ENCODE measurements around the gene PRKAG2. TPM values are rescaled to one million over a fixed set of nuclear protein-coding genes. Genes with fewer than 3 reads are reported as not detected.

PRKAG2 gene
- total RNA-seq, 4 donors from 2014 or later = 7.5 to 14.3 (median 12.2) TPM

DNA sequence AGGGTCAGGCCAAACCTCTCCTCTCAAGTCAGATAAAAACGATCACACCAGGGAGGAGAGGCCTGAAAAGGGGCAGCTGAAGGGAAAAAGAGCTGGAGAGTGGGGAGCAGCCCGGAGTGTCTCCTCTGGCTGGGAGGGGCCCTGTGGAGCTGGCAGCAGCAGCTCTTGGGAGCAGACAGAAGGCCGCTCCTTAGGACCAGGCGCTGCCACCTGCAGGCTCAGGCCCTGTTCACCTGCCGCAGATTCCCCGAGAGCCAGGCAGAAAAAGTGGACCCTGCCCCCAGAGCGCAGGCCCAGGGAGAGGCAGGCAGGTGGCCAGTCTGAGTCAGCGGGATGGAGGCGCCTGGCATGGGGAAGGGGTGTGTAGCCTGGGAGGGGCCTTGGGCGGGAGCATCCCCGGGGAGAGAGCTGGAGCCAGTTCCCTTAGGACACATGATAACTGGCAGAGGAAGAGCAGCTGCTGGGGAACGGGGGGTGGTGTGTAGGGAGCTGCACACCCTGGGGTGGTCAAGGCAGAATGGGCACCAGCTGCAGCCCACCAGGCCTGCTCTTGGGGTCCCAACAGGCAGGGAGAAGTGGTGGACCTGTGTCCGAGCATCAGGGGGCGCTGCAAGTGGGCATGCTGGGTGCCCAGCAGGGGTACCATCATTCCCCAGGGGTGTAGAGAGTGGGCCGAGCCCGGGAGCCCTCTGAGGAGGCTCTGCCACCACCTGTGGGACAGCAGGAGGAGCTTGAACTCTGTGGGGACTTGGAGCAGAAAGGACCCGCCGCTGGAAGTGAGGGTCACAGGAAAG lies 180.0 kb downstream of the PRKAG2 start:
- H3K4me3 ChIP-seq (ENCODE audit: low read depth, poor library complexity, severe bottlenecking) = no peak overlapping the region
- 58 to 68% methylated on average over 18 of the region's 18 CpGs for whole genome bisulfite sequencing, 2 donors
- intact Hi-C loops (cut with DNase I; ENCODE audit: low total_unique reads) = no loop called here
- no peak for DNase-seq (ENCODE audit: low spot score in 2 of 2)
- TF ChIP-seq POLR2A (IDR thresholded peaks at IDR 0.05) (no peak), CTCF (IDR thresholded peaks at IDR 0.05) (no peak)

- TF ChIP-seq CTCF (IDR thresholded peaks at IDR 0.05) (no peak), POLR2A (IDR thresholded peaks at IDR 0.05) (no peak)
- no peak for DNase-seq (ENCODE audit: low spot score in 2 of 2)
- no peak overlapping the region for H3K4me3 ChIP-seq (ENCODE audit: low read depth, poor library complexity, severe bottlenecking)
- WGBS, 2 donors = 54 to 61% methylated on average over 24 of the region's 24 CpGs
- intact Hi-C loops (cut with DNase I; ENCODE audit: low total_unique reads) = no loop called here
Observed at GRCh38 chr7:151695951-151696541, 180.9 kb downstream of the PRKAG2 start.

DNA sequence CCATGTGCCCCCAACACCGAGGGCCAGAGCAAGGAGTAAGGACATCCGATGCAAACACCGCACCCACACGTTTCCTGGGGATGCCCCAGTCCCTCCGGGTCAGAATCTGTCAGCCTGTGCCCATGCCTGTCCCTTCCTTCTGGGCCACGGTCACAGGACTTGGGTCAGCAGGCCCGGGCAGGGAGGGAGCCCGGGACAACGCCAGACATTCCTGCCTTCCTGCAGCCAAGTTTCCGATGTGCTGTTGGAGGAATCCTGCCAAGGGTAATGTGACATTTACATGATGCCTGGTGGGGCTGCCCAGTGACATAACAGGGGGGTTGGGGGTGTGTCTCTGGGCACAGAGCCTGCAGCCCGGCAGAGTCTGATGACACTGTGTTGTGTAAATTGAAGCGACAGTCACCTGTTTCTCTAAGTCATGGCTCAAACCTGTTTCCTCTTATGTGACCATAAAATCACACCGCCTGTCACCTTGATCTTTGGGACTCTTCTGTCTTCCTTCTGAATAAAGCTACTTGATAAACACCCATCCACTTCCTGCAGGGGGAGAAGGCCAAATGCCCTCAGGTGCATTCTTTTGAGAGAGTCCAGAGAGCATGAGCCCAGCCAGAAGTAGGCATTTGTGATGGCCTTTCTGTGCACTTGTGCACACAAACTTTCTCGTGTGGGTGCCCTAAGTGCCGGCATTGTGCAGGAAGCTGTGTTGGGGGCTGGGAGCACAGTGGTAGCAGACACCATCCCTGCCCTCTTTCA lies 181.9 kb downstream of the PRKAG2 start:
- 28 to 34% methylated on average over 15 of the region's 15 CpGs for WGBS, 2 donors
- DNase-seq (ENCODE audit: low spot score in 2 of 2) = peak; percentile 75 to 95
- TF ChIP-seq POLR2A (IDR thresholded peaks at IDR 0.05) (no peak), CTCF (IDR thresholded peaks at IDR 0.05) (no peak)
- no peak overlapping the region for H3K4me3 ChIP-seq (ENCODE audit: low read depth, poor library complexity, severe bottlenecking)
- intact Hi-C loops (cut with DNase I; ENCODE audit: low total_unique reads) = no loop called here

DNA sequence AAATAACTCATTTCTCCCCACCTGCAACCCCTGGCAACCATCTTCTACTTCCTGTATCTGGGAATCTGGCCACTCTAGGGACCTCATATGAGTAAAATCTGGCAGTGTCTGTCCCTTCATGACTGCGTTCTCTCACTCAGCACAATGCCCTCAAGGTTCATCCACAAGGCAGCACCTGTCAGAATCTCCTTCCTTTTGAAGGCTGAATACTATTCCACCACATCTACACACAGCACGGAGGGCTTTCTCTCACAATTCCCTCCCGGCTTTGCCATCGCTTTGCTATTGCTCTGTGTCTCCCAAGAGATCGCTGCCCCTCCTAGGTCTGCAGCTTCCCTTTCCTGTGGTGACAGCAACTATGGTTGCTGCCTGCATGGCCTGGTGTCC lies 182.5 kb downstream of the PRKAG2 start:
- no peak for DNase-seq (ENCODE audit: low spot score in 2 of 2)
- no peak for TF ChIP-seq POLR2A (IDR thresholded peaks at IDR 0.05)
- no peak for TF ChIP-seq CTCF (IDR thresholded peaks at IDR 0.05)
- 82 to 85% methylated on average over 5 of the region's 5 CpGs for WGBS, 2 donors
- no peak overlapping the region for H3K4me3 ChIP-seq (ENCODE audit: low read depth, poor library complexity, severe bottlenecking)
- intact Hi-C loops (cut with DNase I; ENCODE audit: low total_unique reads) = no loop called here

DNA sequence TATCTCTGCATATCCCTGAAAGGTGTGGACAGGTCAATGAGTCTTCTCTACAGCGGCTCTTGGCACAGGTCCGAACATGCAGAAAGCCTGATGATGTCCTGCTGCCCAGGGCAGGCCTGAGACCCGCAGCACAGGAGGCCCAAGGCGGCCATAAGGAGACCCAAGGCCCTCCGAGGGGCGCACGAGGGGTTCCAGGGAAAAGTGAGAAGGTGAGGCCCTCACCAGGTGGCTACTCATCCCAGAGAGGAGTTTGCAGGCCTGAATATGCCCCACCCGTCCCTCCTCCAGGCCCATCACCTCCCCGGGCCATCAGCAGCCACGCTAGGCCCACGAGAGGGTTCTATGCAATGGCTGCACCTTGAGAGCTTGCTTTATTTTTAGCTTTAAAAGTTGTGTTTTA lies 183.8 kb downstream of the PRKAG2 start:
- intact Hi-C loops (cut with DNase I; ENCODE audit: low total_unique reads) = no loop called here
- no peak for DNase-seq (ENCODE audit: low spot score in 2 of 2)
- no peak for TF ChIP-seq CTCF (IDR thresholded peaks at IDR 0.05)
- TF ChIP-seq POLR2A (IDR thresholded peaks at IDR 0.05) = no peak
- WGBS, 2 donors = 93 to 94% methylated on average over 10 to 11 of the region's 11 CpGs
- no peak overlapping the region for H3K4me3 ChIP-seq (ENCODE audit: low read depth, poor library complexity, severe bottlenecking)

Data from lower leg skin (tissue), 4 donors.